Aorta (tissue), 5 donors: ENCODE results near the gene CFAP46. TPM values are rescaled to one million over a fixed set of nuclear protein-coding genes. Genes with fewer than 3 reads are reported as not detected.
A peak's percentile ranks its signal among the peaks of the same experiment; 100 is the strongest.

Experiments used
- ATAC-seq: fragments of 200-7000 bp; cut with Tn5 transposase; one replicate; pipeline ENCODE4 v1.9.1; 2022; ENCODE audit warnings: moderate library complexity; ENCODE audit not compliant: low FRiP score
- DNase-seq, 2 donors: peaks; one replicate each; pipeline ENCODE4 v3.0.0-alpha.2; 2020
- H3K27ac ChIP-seq, 2 donors: one replicate each; pipeline ENCODE4 v1.5.1; 2013; ENCODE audit warnings: low read length in 2 of 2, mild to moderate bottlenecking in 2 of 2, moderate library complexity in 2 of 2, control low read depth in 1 of 2, inconsistent platforms in 1 of 2, low read depth in 1 of 2
- H3K27me3 ChIP-seq, 2 donors: one replicate each; pipeline ENCODE4 v1.6.1; 2013; ENCODE audit warnings: control low read depth in 1 of 2, low read length in 1 of 2, mild to moderate bottlenecking in 1 of 2, moderate library complexity in 1 of 2; ENCODE audit not compliant: insufficient read depth in 2 of 2, control insufficient read depth in 1 of 2
- H3K36me3 ChIP-seq, 2 donors: one replicate each; pipeline ENCODE4 v1.6.1; 2013; ENCODE audit warnings: control low read depth in 1 of 2, low read length in 1 of 2, mild to moderate bottlenecking in 1 of 2; ENCODE audit not compliant: insufficient read depth in 2 of 2, control insufficient read depth in 1 of 2
- H3K4me1 ChIP-seq, 2 donors: one replicate each; pipeline ENCODE4 v1.6.1; 2013; ENCODE audit warnings: low read length in 2 of 2, control low read depth in 1 of 2, mild to moderate bottlenecking in 1 of 2, moderate library complexity in 1 of 2; ENCODE audit not compliant: insufficient read depth in 2 of 2, control insufficient read depth in 1 of 2
- H3K4me3 ChIP-seq, 2 donors: one replicate each; pipeline ENCODE4 v1.5.1; 2013; ENCODE audit warnings: low read length in 2 of 2, control low read depth in 1 of 2, mild to moderate bottlenecking in 1 of 2
- H3K9me3 ChIP-seq: one replicate; pipeline ENCODE4 v1.6.1; 2013; ENCODE audit warnings: mild to moderate bottlenecking, low read length; ENCODE audit not compliant: control insufficient read depth
- WGBS, 2 donors: extraction: QIAGEN DNeasy Blood & Tissue Kit; methylation state at CpG; one replicate each; pipeline ENCODE4 v1.1.7; 2013; 5-methylcytosine and 5-hydroxymethylcytosine counted together
- intact Hi-C, 2 donors: fragments of 100-400 bp; cut with DNase I; formaldehyde crosslinking; loops; one replicate each; pipeline versions ENCODE4 v1.14.2 to v1.15.0; 2022
- polyA plus RNA-seq, 2 donors: library from polyadenylated mRNA; stranded (reverse); fragments of 200-250 nt; gene quantifications; one replicate each; pipeline ENCODE4 v1.2.3, GENCODE V29; 2013
- total RNA-seq, 2 donors: library from RNA; stranded (reverse); fragmentation: NEBNext Ultra II Directional; extraction: Animal tissue kit (Norgen Biotek cat#: 25700); gene quantifications; one replicate each; pipeline ENCODE4 v1.2.1, GENCODE V29; 2021
- donor health status: healthy with polysubstance abuse.
- donor health status: Bipolar disorder and iron deficiency.
- donor health status: DM: no; HTN: no; CAD: no.
- donor health status: DM: no; HTN: no; CAD: no.
- donor health status: DM: yes; HTN: yes; CAD: no.

CFAP46 gene
- total and polyA plus RNA-seq, 4 donors: 0.42 TPM; not detected in 3

GRCh38 chr10:132814469-132814856 lies 127.9 kb downstream of the CFAP46 start:
- Histone ChIP-seq H3K9me3 (no peaks in the 10 kb centered on the region), H3K4me1 (no peaks in the 10 kb centered on the region), H3K27ac (no peak overlapping the region), H3K36me3 (no peaks in the 10 kb centered on the region), H3K4me3 (no peak overlapping the region), H3K27me3 (no peaks in the 10 kb centered on the region)
- intact Hi-C loops: no loop called here
- DNase-seq (peak; percentile 24 to 64), ATAC-seq (peak; percentile 4)
- 69 to 78% methylated on average over 16 of the region's 16 CpGs for WGBS, 2 donors

GRCh38 chr10:132813560-132814468 lies 128.6 kb downstream of the CFAP46 start:
- no peaks in the 10 kb centered on the region for H3K27me3 ChIP-seq

GRCh38 chr10:132813001-132813401 lies 129.4 kb downstream of the CFAP46 start:
- WGBS, 2 donors: 82 to 85% methylated on average over 10 of the region's 10 CpGs
- H3K36me3 ChIP-seq: no peaks in the 10 kb centered on the region
- peak; percentile 38 to 60 for DNase-seq
- H3K27me3 ChIP-seq: no peaks in the 10 kb centered on the region
- no peak overlapping the region for H3K27ac ChIP-seq
- no peak for ATAC-seq
- no peak overlapping the region for H3K4me3 ChIP-seq
- H3K9me3 ChIP-seq: no peaks in the 10 kb centered on the region
- no peaks in the 10 kb centered on the region for H3K4me1 ChIP-seq
- intact Hi-C loops: no loop called here

More at GRCh38 chr10:132813560-132814468, 128.6 kb downstream of the CFAP46 start:
- no peaks in the 10 kb centered on the region for H3K36me3 ChIP-seq
- DNase-seq (peak; percentile 37 to 67), ATAC-seq (no peak)
- no peaks in the 10 kb centered on the region for H3K9me3 ChIP-seq
- 51 to 62% methylated on average over 23 to 26 of the region's 28 CpGs for WGBS, 2 donors
- intact Hi-C loops: no loop called here
- no peak overlapping the region for H3K27ac ChIP-seq
- H3K4me1 ChIP-seq: no peaks in the 10 kb centered on the region
- no peak overlapping the region for H3K4me3 ChIP-seq

GRCh38 chr10:132812520-132812919 lies 129.8 kb downstream of the CFAP46 start:
- no peaks in the 10 kb centered on the region for H3K4me1 ChIP-seq
- H3K27me3 ChIP-seq: no peaks in the 10 kb centered on the region
- DNase-seq (peak; percentile 18 to 52), ATAC-seq (no peak)
- H3K4me3 ChIP-seq: no peak overlapping the region
- H3K36me3 ChIP-seq: no peaks in the 10 kb centered on the region
- intact Hi-C loops: no loop called here
- no peaks in the 10 kb centered on the region for H3K9me3 ChIP-seq
- no peak overlapping the region for H3K27ac ChIP-seq
- 77 to 87% methylated on average over 9 to 11 of the region's 11 CpGs for WGBS, 2 donors

- 83 to 85% methylated on average over 26 of the region's 26 CpGs for WGBS, 2 donors
- Histone ChIP-seq H3K4me3 (no peak overlapping the region), H3K4me1 (no peaks in the 10 kb centered on the region), H3K9me3 (no peaks in the 10 kb centered on the region), H3K27ac (no peak overlapping the region), H3K27me3 (no peaks in the 10 kb centered on the region), H3K36me3 (no peaks in the 10 kb centered on the region)
- ATAC-seq (no peak), DNase-seq (peak; percentile 36 to 72)
- intact Hi-C loops: no loop called here
Observed at GRCh38 chr10:132811891-132812481, 130.4 kb downstream of the CFAP46 start.

- intact Hi-C loops: no loop called here
- H3K27me3 ChIP-seq: no peaks in the 10 kb centered on the region
- DNase-seq (peak; percentile 46 to 68), ATAC-seq (no peak)
- no peaks in the 10 kb centered on the region for H3K4me1 ChIP-seq
- no peak overlapping the region for H3K4me3 ChIP-seq
- no peaks in the 10 kb centered on the region for H3K9me3 ChIP-seq
- no peak overlapping the region for H3K27ac ChIP-seq
- H3K36me3 ChIP-seq: no peaks in the 10 kb centered on the region
- 72 to 73% methylated on average over 31 to 33 of the region's 33 CpGs for WGBS, 2 donors
Observed at GRCh38 chr10:132810807-132811700, 131.3 kb downstream of the CFAP46 start.

- 75 to 80% methylated on average over 39 of the region's 39 CpGs for WGBS, 2 donors
- Histone ChIP-seq H3K4me1 (no peaks in the 10 kb centered on the region), H3K4me3 (no peak overlapping the region), H3K27me3 (no peaks in the 10 kb centered on the region), H3K36me3 (no peaks in the 10 kb centered on the region), H3K27ac (no peak overlapping the region), H3K9me3 (no peaks in the 10 kb centered on the region)
- intact Hi-C loops: no loop called here
- ATAC-seq (no peak), DNase-seq (peak; percentile 24 to 48)
Observed at GRCh38 chr10:132810141-132810806, 132.1 kb downstream of the CFAP46 start.
